Loucy (cell line): ENCODE results near the gene ATP6V0A4.

ENCODE experiments used
- H2AFZ ChIP-seq: fragments of 200-600 bp; sonication (generic); 2 replicates; pipeline ENCODE4 v1.6.0; 2016; ENCODE audit warnings: antibody characterized with exemption, mild to moderate bottlenecking, low read length, moderate library complexity
- H3F3A ChIP-seq: fragments of 200-600 bp; 2 replicates; pipeline ENCODE4 v1.6.0; 2016; ENCODE audit warnings: antibody characterized with exemption, low read depth, mild to moderate bottlenecking
- H3K27me3 ChIP-seq: fragments of 200-600 bp; sonication (generic); 2 replicates; pipeline ENCODE4 v1.6.1; 2014; ENCODE audit warnings: low read length, mild to moderate bottlenecking; ENCODE audit not compliant: insufficient read depth, poor library complexity, severe bottlenecking
- H3K36me3 ChIP-seq: fragments of 200-600 bp; sonication (generic); 2 replicates; pipeline ENCODE4 v1.6.1; 2016; ENCODE audit warnings: low read length; ENCODE audit not compliant: insufficient read depth
- H3K4me1 ChIP-seq: fragments of 200-600 bp; sonication (generic); 2 replicates; pipeline ENCODE4 v1.5.1; 2014; ENCODE audit warnings: low read length, mild to moderate bottlenecking; ENCODE audit not compliant: insufficient read depth, poor library complexity, severe bottlenecking
- H3K4me2 ChIP-seq: fragments of 200-600 bp; sonication (generic); 2 replicates; pipeline ENCODE4 v1.6.0; 2014; ENCODE audit warnings: antibody characterized with exemption, low read length, low read depth, mild to moderate bottlenecking; ENCODE audit not compliant: poor library complexity, severe bottlenecking
- H3K4me3 ChIP-seq: fragments of 200-600 bp; sonication (generic); 2 replicates; pipeline ENCODE4 v1.5.1; 2014; ENCODE audit warnings: low read length, mild to moderate bottlenecking, mixed read lengths; ENCODE audit not compliant: poor library complexity, severe bottlenecking
- H3K79me2 ChIP-seq: fragments of 200-600 bp; sonication (generic); 2 replicates; pipeline ENCODE4 v1.6.1; 2014; ENCODE audit warnings: low read length; ENCODE audit not compliant: insufficient read depth
- H3K9ac ChIP-seq: fragments of 200-600 bp; sonication (generic); 2 replicates; pipeline ENCODE4 v1.6.0; 2014; ENCODE audit warnings: mild to moderate bottlenecking, low read depth, low read length, moderate library complexity; ENCODE audit not compliant: poor library complexity, severe bottlenecking
- H3K9me2 ChIP-seq: fragments of 200-600 bp; sonication (generic); replicated peaks from 2 replicates; pipeline ENCODE4 v1.6.1; 2016; ENCODE audit warnings: low read depth, low read length, mixed read lengths
- H3K9me3 ChIP-seq: fragments of 200-600 bp; sonication (generic); 2 replicates; pipeline ENCODE4 v1.6.1; 2014; ENCODE audit warnings: mild to moderate bottlenecking, antibody characterized with exemption, low read length, low read depth; ENCODE audit not compliant: insufficient read depth
- H4K20me1 ChIP-seq: fragments of 200-600 bp; sonication (generic); 2 replicates; pipeline ENCODE4 v1.6.0; 2014; ENCODE audit warnings: antibody characterized with exemption, low read length, mild to moderate bottlenecking; ENCODE audit not compliant: insufficient read depth, poor library complexity, severe bottlenecking
- EZH2phosphoT487 ChIP-seq: fragments of 200-600 bp; IDR thresholded peaks from 2 replicates; pipeline ENCODE4 v1.6.1; 2018; ENCODE audit warnings: antibody characterized with exemption, mild to moderate bottlenecking, moderate library complexity, borderline replicate concordance
- TF ChIP-seq, protein P1 (sequence below): fragments of 200-600 bp; sonication (generic); conservative IDR thresholded peaks from 2 replicates; pipeline ENCODE4 v1.5.1; 2014; ENCODE audit warnings: mild to moderate bottlenecking, antibody characterized with exemption, low read length

Gene ATP6V0A4

DNA sequence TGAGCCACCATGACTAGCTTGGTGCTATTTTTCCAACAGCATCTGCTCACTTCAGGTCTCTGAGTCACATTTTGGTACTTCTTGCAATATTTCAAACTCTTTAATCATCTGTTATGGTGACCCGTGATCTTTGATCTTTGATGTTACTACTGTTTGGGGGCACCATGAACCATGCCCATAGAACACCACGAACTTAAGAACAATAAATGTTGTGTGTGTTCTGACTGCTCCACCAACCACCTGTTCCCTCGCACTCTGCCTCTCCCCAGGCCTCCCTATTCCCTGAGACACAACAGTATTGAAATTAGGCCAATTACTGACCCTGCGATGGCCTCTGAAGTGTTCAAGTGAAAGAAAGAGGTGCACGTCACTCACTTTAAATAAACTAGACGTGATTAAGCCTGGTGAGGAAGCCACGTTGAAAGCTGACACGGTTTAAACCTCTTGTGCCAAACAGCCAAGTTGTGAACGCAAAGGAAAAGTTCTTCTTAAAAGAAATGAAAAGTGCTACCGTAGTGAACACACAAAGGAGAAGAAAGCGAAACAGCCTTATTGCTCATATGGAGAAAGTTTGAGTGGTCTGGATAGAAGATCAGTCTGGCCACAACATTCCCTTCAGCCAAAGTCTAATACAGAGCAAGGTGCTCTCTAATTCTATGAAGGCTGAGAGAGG, 27.2 kb upstream of the ATP6V0A4 start:
- TF ChIP-seq, protein P1, sequence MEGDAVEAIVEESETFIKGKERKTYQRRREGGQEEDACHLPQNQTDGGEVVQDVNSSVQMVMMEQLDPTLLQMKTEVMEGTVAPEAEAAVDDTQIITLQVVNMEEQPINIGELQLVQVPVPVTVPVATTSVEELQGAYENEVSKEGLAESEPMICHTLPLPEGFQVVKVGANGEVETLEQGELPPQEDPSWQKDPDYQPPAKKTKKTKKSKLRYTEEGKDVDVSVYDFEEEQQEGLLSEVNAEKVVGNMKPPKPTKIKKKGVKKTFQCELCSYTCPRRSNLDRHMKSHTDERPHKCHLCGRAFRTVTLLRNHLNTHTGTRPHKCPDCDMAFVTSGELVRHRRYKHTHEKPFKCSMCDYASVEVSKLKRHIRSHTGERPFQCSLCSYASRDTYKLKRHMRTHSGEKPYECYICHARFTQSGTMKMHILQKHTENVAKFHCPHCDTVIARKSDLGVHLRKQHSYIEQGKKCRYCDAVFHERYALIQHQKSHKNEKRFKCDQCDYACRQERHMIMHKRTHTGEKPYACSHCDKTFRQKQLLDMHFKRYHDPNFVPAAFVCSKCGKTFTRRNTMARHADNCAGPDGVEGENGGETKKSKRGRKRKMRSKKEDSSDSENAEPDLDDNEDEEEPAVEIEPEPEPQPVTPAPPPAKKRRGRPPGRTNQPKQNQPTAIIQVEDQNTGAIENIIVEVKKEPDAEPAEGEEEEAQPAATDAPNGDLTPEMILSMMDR = no peak
- TF ChIP-seq EZH2phosphoT487 = no peak
- Histone ChIP-seq H3K4me1 (no peaks in the 10 kb centered on the region), H3K36me3 (no peaks in the 10 kb centered on the region), H3K4me3 (no peak overlapping the region), H3K79me2 (no peaks in the 10 kb centered on the region), H2AFZ (no peak overlapping the region), H3K9me2 (no peaks in the 10 kb centered on the region), H3K27me3 (no peaks in the 10 kb centered on the region), H3K9ac (no peak overlapping the region), H3K4me2 (no peak overlapping the region), H4K20me1 (no peaks in the 10 kb centered on the region), H3K9me3 (no peaks in the 10 kb centered on the region), H3F3A (no peaks in the 10 kb centered on the region)

DNA sequence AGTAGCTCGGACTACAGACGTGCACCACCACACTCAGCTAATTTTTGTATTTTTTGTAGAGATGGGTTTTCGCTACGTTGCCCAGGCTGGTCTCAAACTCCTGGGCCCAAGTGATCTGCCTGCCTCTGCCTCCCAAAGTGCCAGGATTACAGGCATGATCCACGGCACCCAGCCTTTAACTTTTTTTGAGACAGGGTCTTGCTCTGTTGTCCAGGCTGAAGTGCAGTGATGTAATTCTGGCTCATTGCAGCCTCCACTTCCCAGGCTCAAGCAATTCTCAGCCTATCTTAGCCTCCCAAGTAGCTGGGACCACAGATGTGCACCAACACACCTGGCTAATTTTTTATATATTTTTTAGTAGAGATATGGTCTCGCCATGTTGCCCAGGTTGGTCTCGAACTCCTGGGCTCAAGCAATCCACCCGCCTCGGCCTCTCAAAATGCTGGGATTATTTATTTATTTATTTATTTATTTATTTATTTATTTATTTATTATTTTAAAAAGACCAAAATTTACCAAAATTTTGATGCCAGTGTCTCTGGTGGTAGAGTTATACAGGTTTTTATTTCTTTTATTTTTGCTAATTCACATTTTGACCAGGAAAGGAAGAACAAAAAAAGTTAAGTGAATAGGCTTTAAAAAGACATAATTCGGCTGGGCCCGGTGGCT, 25.0 kb upstream of the ATP6V0A4 start:
- H3K79me2 ChIP-seq = no peaks in the 10 kb centered on the region
- no peaks in the 10 kb centered on the region for H4K20me1 ChIP-seq
- H3F3A ChIP-seq = no peaks in the 10 kb centered on the region
- H3K4me1 ChIP-seq = no peaks in the 10 kb centered on the region
- H3K36me3 ChIP-seq = no peaks in the 10 kb centered on the region
- no peak overlapping the region for H2AFZ ChIP-seq
- H3K27me3 ChIP-seq = no peaks in the 10 kb centered on the region
- no peaks in the 10 kb centered on the region for H3K9me3 ChIP-seq
- H3K4me2 ChIP-seq = no peak overlapping the region
- no peak overlapping the region for H3K9ac ChIP-seq
- H3K4me3 ChIP-seq = no peak overlapping the region
- H3K9me2 ChIP-seq = no peaks in the 10 kb centered on the region
- TF ChIP-seq, protein P1 = no peak
- TF ChIP-seq EZH2phosphoT487 = no peak

- H2AFZ ChIP-seq = no peak overlapping the region
- no peaks in the 10 kb centered on the region for H4K20me1 ChIP-seq
- no peaks in the 10 kb centered on the region for H3K9me3 ChIP-seq
- H3K4me3 ChIP-seq = no peak overlapping the region
- no peaks in the 10 kb centered on the region for H3F3A ChIP-seq
- no peak for TF ChIP-seq EZH2phosphoT487
- TF ChIP-seq, protein P1 = no peak
- H3K9me2 ChIP-seq = no peaks in the 10 kb centered on the region
- no peaks in the 10 kb centered on the region for H3K36me3 ChIP-seq
- no peak overlapping the region for H3K4me2 ChIP-seq
- H3K79me2 ChIP-seq = no peaks in the 10 kb centered on the region
- H3K4me1 ChIP-seq = no peaks in the 10 kb centered on the region
- H3K9ac ChIP-seq = no peak overlapping the region
- H3K27me3 ChIP-seq = no peaks in the 10 kb centered on the region
Observed at GRCh38 chr7:138821912-138822311, 23.9 kb upstream of the ATP6V0A4 start.
